Prostate gland (tissue), 2 donors: ENCODE results near the gene PNO1. TPM values are rescaled to one million over a fixed set of nuclear protein-coding genes. Genes with fewer than 3 reads are reported as not detected.

Experiments
- DNase-seq: peaks from one replicate; pipeline ENCODE4 v3.0.0-alpha.2; 2019; ENCODE audit warnings: low spot score
- H3K27ac ChIP-seq, 2 donors: fragments of 200-600 bp; sonication (generic); 2 replicates each; pipeline ENCODE4 v1.5.1; 2017 to 2019
- H3K27me3 ChIP-seq: fragments of 200-600 bp; sonication (generic); replicated peaks from 2 replicates; pipeline ENCODE4 v1.5.1; 2019; ENCODE audit not compliant: insufficient read depth
- H3K36me3 ChIP-seq, 2 donors: fragments of 200-600 bp; sonication (generic); 1 replicate in 1 of 2; 2 replicates in 1 of 2; pipeline versions ENCODE4 v1.5.1 to v1.8.1; 2017 to 2019
- H3K4me1 ChIP-seq: fragments of 200-600 bp; sonication (generic); replicated peaks from 2 replicates; pipeline ENCODE4 v1.5.1; 2019
- H3K4me3 ChIP-seq, 2 donors: fragments of 200-600 bp; sonication (generic); 2 replicates each; pipeline ENCODE4 v1.5.1; 2017 to 2019
- H3K9me3 ChIP-seq: fragments of 200-600 bp; sonication (generic); 2 replicates; pipeline ENCODE4 v1.5.1; 2017
- CTCF ChIP-seq, 4 experiments: fragments of 200-600 bp in 2 of 4; fragments of 450-650 bp in 2 of 4; sonication (generic) in 2 of 4; IDR thresholded peaks; 1 replicate in 3 of 4; 2 replicates in 1 of 4; pipeline ENCODE4 v1.5.1; 2016 to 2019; ENCODE audit warnings: antibody characterized with exemption in 4 of 4, mild to moderate bottlenecking in 2 of 4, moderate library complexity in 2 of 4
- POLR2A ChIP-seq: fragments of 450-650 bp; IDR thresholded peaks from one replicate; pipeline ENCODE4 v1.6.1; 2016; ENCODE audit warnings: antibody characterized with exemption, mild to moderate bottlenecking
- POLR2AphosphoS5 ChIP-seq: sonication (generic); formaldehyde crosslinking; IDR thresholded peaks from one replicate; pipeline ENCODE4 v1.6.1; 2017; ENCODE audit warnings: antibody characterized with exemption
- WGBS: methylation state at CpG from one replicate; pipeline ENCODE4 v1.1.5; 2018; 5-methylcytosine and 5-hydroxymethylcytosine counted together
- intact Hi-C: fragments of 100-400 bp; cut with DNase I; formaldehyde crosslinking; loops from one replicate; pipeline ENCODE4 v1.14.2; 2022
- total RNA-seq, 2 donors: library from RNA; depleted of rRNA; stranded (reverse); fragments of >200 nt; gene quantifications; one replicate each; pipeline ENCODE4 v1.1.0, GENCODE V29; 2016

The PNO1 gene
- total RNA-seq, 2 donors from 2014 or later = 10.1 to 20.2 TPM

- 93% methylated on average over 5 of the region's 5 CpGs for WGBS
- Histone ChIP-seq H3K27me3 (no peaks in the 10 kb centered on the region), H3K36me3 (no peaks in the 10 kb centered on the region), H3K27ac (no peak overlapping the region), H3K4me3 (no peak overlapping the region), H3K4me1 (no peaks in the 10 kb centered on the region), H3K9me3 (no peaks in the 10 kb centered on the region)
- intact Hi-C loops = no loop called here
- DNase-seq = no peak
- TF ChIP-seq POLR2A = no peak
- TF ChIP-seq CTCF (IDR thresholded peaks at IDR 0.05) = no peak
- TF ChIP-seq POLR2AphosphoS5 = no peak
These were observed 31.9 kb upstream of the PNO1 start for GRCh38 chr2:68125821-68126220.

- DNase-seq = no peak
- Histone ChIP-seq H3K4me3 (no peak overlapping the region), H3K27ac (no peak overlapping the region), H3K9me3 (no peaks in the 10 kb centered on the region), H3K36me3 (no peaks in the 10 kb centered on the region), H3K4me1 (no peaks in the 10 kb centered on the region), H3K27me3 (no peaks in the 10 kb centered on the region)
- intact Hi-C loops = no loop called here
- no peak for TF ChIP-seq CTCF (IDR thresholded peaks at IDR 0.05)
- TF ChIP-seq POLR2A = no peak
- TF ChIP-seq POLR2AphosphoS5 = no peak
- WGBS = 77% methylated on average over 2 of the region's 2 CpGs
These were observed 31.1 kb upstream of the PNO1 start for GRCh38 chr2:68126561-68126960.

GRCh38 chr2:68127358-68128242 is 30.1 kb upstream of the PNO1 start:
- Histone ChIP-seq H3K4me1 (no peaks in the 10 kb centered on the region), H3K27ac (no peak overlapping the region), H3K4me3 (no peak overlapping the region), H3K9me3 (no peaks in the 10 kb centered on the region), H3K27me3 (no peaks in the 10 kb centered on the region), H3K36me3 (no peaks in the 10 kb centered on the region)
- DNase-seq = no peak
- intact Hi-C loops = no loop called here
- TF ChIP-seq POLR2AphosphoS5 (no peak), CTCF (IDR thresholded peaks at IDR 0.05) (no peak), POLR2A (no peak)
- 48% methylated on average over 2 of the region's 2 CpGs for WGBS

GRCh38 chr2:68134120-68134519 is 23.6 kb upstream of the PNO1 start:
- intact Hi-C loops = no loop called here
- no peak for TF ChIP-seq POLR2A
- TF ChIP-seq POLR2AphosphoS5 = no peak
- no peaks in the 10 kb centered on the region for H3K9me3 ChIP-seq
- H3K36me3 ChIP-seq = no peaks in the 10 kb centered on the region
- H3K4me3 ChIP-seq = no peak overlapping the region
- no peaks in the 10 kb centered on the region for H3K4me1 ChIP-seq
- 87% methylated on average over 1 of the region's 1 CpG for WGBS
- no peaks in the 10 kb centered on the region for H3K27me3 ChIP-seq
- no peak for DNase-seq
- no peak overlapping the region for H3K27ac ChIP-seq

- no peaks in the 10 kb centered on the region for H3K27me3 ChIP-seq
- no peaks in the 10 kb centered on the region for H3K9me3 ChIP-seq
- TF ChIP-seq POLR2AphosphoS5 (no peak), CTCF (IDR thresholded peaks at IDR 0.05) (no peak), POLR2A (no peak)
- H3K36me3 ChIP-seq = no peaks in the 10 kb centered on the region
- intact Hi-C loops = no loop called here
- no peak overlapping the region for H3K27ac ChIP-seq
- DNase-seq = no peak
- 83% methylated on average over 6 of the region's 6 CpGs for WGBS
- no peak overlapping the region for H3K4me3 ChIP-seq
- H3K4me1 ChIP-seq = no peaks in the 10 kb centered on the region
These were observed 23.1 kb upstream of the PNO1 start for GRCh38 chr2:68134554-68134953.
